GM12878 (cell line): ENCODE measurements around the gene HHIPL1. TPM values are rescaled to one million over a fixed set of nuclear protein-coding genes. Genes with fewer than 3 reads are reported as not detected.

Experiments
- ATAC-seq: fragments of 200-7000 bp; cut with Tn5 transposase; 3 replicates; pipeline ENCODE4 v1.9.1; 2020; ENCODE audit warnings: mild to moderate bottlenecking, moderate library complexity
- BruUV-seq: library from RNA; stranded (reverse); fragments of 400-500 nt; replicated peaks from 2 replicates; lab custom pipeline; 2021; lab: Mats Ljungman, UMichigan
- CTCF ChIA-PET: fragments of 300-600 bp; sonication (Branson Sonifier 250); formaldehyde crosslinking; extraction: SDS; loops from one replicate; lab custom pipeline; 2021; ENCODE audit warnings: inconsistent platforms; lab: Yijun Ruan, JAX
- POLR2A ChIA-PET: fragments of 350-600 bp; formaldehyde crosslinking; extraction: SDS; loops from one replicate; lab custom pipeline; 2021; ENCODE audit warnings: inconsistent platforms; lab: Charles Lee
- RAD21 ChIA-PET: fragments of 300-600 bp; sonication (Branson Sonifier 250); formaldehyde crosslinking; loops from one replicate; lab custom pipeline; 2023; ENCODE audit warnings: antibody characterized with exemption; ENCODE audit not compliant: unreplicated experiment; lab: Charles Lee
- SMC1A ChIA-PET: fragments of 300-600 bp; sonication (Branson Sonifier 250); formaldehyde crosslinking; loops from one replicate; lab custom pipeline; 2023; ENCODE audit not compliant: unreplicated experiment, uncharacterized antibody; lab: Charles Lee
- DNase-seq: peaks from one replicate; pipeline ENCODE4 v3.0.0-alpha.2; 2011; ENCODE audit warnings: low read depth, low spot score
- FAIRE-seq: peaks from 3 replicates; lab custom pipeline; 2011; peaks lifted over from hg19 to GRCh38; lab: Jason Lieb, UNC
- H2AFZ ChIP-seq: 2 replicates; pipeline ENCODE4 v1.6.0; 2011; ENCODE audit warnings: low read depth, low read length, control low read depth; ENCODE audit not compliant: control insufficient read depth
- H3K27ac ChIP-seq: 2 replicates; pipeline ENCODE4 v1.5.1; 2011; ENCODE audit warnings: control low read depth; ENCODE audit not compliant: control insufficient read depth, insufficient read depth
- H3K27me3 ChIP-seq, 2 experiments: replicated peaks in 1 of 2; 2 replicates each; pipeline versions ENCODE4 v1.6.0 to v1.6.1; 2011; ENCODE audit warnings: low read length in 1 of 2; ENCODE audit not compliant: control insufficient read depth in 2 of 2, insufficient read depth in 2 of 2
- H3K36me3 ChIP-seq, 2 experiments: 2 replicates each; pipeline ENCODE4 v1.5.1; 2011; ENCODE audit warnings: low read length in 1 of 2; ENCODE audit not compliant: control insufficient read depth in 2 of 2, insufficient read depth in 2 of 2
- H3K4me1 ChIP-seq: 2 replicates; pipeline ENCODE4 v1.6.1; 2011; ENCODE audit warnings: mild to moderate bottlenecking, low read length, moderate library complexity, mixed read lengths; ENCODE audit not compliant: control insufficient read depth, insufficient read depth
- H3K4me2 ChIP-seq: 2 replicates; pipeline ENCODE4 v1.6.0; 2011; ENCODE audit warnings: control low read depth; ENCODE audit not compliant: control insufficient read depth, insufficient read depth
- H3K4me3 ChIP-seq: fragments of 200-600 bp; sonication (generic); 2 replicates; pipeline ENCODE4 v1.5.1; 2016
- H3K79me2 ChIP-seq: 2 replicates; pipeline ENCODE4 v1.6.0; 2011; ENCODE audit warnings: low read length; ENCODE audit not compliant: control insufficient read depth, insufficient read depth
- H3K9ac ChIP-seq: 2 replicates; pipeline ENCODE4 v1.8.0; 2011; ENCODE audit warnings: low read length, control low read depth, mixed read lengths; ENCODE audit not compliant: control insufficient read depth, insufficient read depth
- H3K9me3 ChIP-seq: replicated peaks from 3 replicates; pipeline ENCODE4 v1.5.1; 2011; ENCODE audit warnings: mild to moderate bottlenecking, low read length; ENCODE audit not compliant: control insufficient read depth, insufficient read depth
- H4K20me1 ChIP-seq: 2 replicates; pipeline ENCODE4 v1.6.0; 2011; ENCODE audit not compliant: control insufficient read depth, insufficient read depth
- CHD1 ChIP-seq: IDR thresholded peaks from 2 replicates; pipeline ENCODE4 v1.6.1; 2012; ENCODE audit warnings: low read depth, low read length, improper control_type of control experiment
- FOS ChIP-seq: IDR thresholded peaks from 3 replicates; pipeline ENCODE4 v1.6.1; 2011; ENCODE audit warnings: borderline replicate concordance; ENCODE audit not compliant: insufficient read length; ENCODE audit errors: extremely low read depth
- HDAC2 ChIP-seq: fragments of 200-600 bp; sonication (generic); IDR thresholded peaks from 2 replicates; pipeline ENCODE4 v1.6.1; 2017
- HDAC6 ChIP-seq: fragments of 200-600 bp; sonication (generic); IDR thresholded peaks from one replicate; pipeline ENCODE4 v1.8.0; 2017; ENCODE audit warnings: antibody characterized with exemption; ENCODE audit not compliant: unreplicated experiment
- NRF1 ChIP-seq: conservative IDR thresholded peaks from 2 replicates; pipeline ENCODE4 v1.6.1; 2011; ENCODE audit warnings: mild to moderate bottlenecking, low read depth, low read length, improper control_type of control experiment
- SRF ChIP-seq, 2 experiments: IDR thresholded peaks; 2 replicates each; pipeline ENCODE4 v1.6.1; 2011; ENCODE audit warnings: low read depth in 2 of 2, low read length in 2 of 2, mild to moderate bottlenecking in 1 of 2, moderate library complexity in 1 of 2
- SUZ12 ChIP-seq: fragments of 200-600 bp; sonication (generic); IDR thresholded peaks from one replicate; pipeline ENCODE4 v1.6.1; 2018; ENCODE audit warnings: antibody characterized with exemption, mild to moderate bottlenecking; ENCODE audit not compliant: unreplicated experiment
- TCF7 ChIP-seq: IDR thresholded peaks from 2 replicates; pipeline ENCODE4 v1.6.1; 2014; ENCODE audit warnings: antibody characterized with exemption, borderline replicate concordance
- WRNIP1 ChIP-seq: IDR thresholded peaks from 2 replicates; pipeline ENCODE4 v1.6.1; 2011; ENCODE audit warnings: low read depth, low read length, improper control_type of control experiment, borderline replicate concordance
- ZSCAN29 ChIP-seq: fragments of 450-650 bp; IDR thresholded peaks from 2 replicates; pipeline ENCODE4 v1.6.1; 2017; ENCODE audit warnings: mild to moderate bottlenecking, moderate library complexity
- WGBS: methylation state at CpG from one replicate; pipeline ENCODE4 v1.1.6; 2016; ENCODE audit warnings: low lambda C conversion rate; ENCODE audit not compliant: insufficient replicate concordance, insufficient coverage; ENCODE audit errors: missing lambda C conversion rate; 5-methylcytosine and 5-hydroxymethylcytosine counted together
- in situ Hi-C: fragments of 300-500 bp; cut with MboI; formaldehyde crosslinking; loops from 9 replicates; pipeline ENCODE4 v1.14.3; 2018; ENCODE audit warnings: mixed read lengths
- intact Hi-C: fragments of 100-400 bp; cut with micrococcal nuclease; formaldehyde crosslinking; loops from one replicate; pipeline ENCODE4 v1.14.2; 2022; ENCODE audit not compliant: unreplicated experiment
- polyA plus RNA-seq, 11 experiments: library from polyadenylated mRNA; depleted of rRNA in 4 of 11; unstranded in 6 of 11; stranded (reverse) in 5 of 11; fragments of >200 nt; fragmentation: Nextera tagmentation in 4 of 11; fragmentation: Illumina TruSeq in 1 of 11; extraction: Ambion mirVana in 4 of 11; extraction: Trizol in 1 of 11; gene quantifications; 1 replicate in 1 of 11; 2 replicates in 10 of 11; pipeline versions ENCODE4 v1.2.1 to v1.2.3, GENCODE V29; 2011 to 2016; ENCODE audit warnings: inconsistent platforms in 2 of 11, missing spikeins in 2 of 11, low read depth in 1 of 11
- total RNA-seq, 4 experiments: library from RNA; depleted of rRNA in 3 of 4; stranded (reverse); fragments of >200 nt in 3 of 4; fragmentation: Illumina TruSeq in 1 of 4; extraction: Trizol in 1 of 4; gene quantifications; 2 replicates each; pipeline versions ENCODE4 v1.2.1 to v1.2.3, GENCODE V29; 2013 to 2021
- TF ChIP-seq, protein P1 (sequence below): IDR thresholded peaks from 2 replicates; pipeline ENCODE4 v1.6.1; 2011; ENCODE audit warnings: mild to moderate bottlenecking, low read depth, low read length, moderate library complexity; ENCODE audit not compliant: insufficient replicate concordance
- TF ChIP-seq, protein P2 (sequence below): IDR thresholded peaks from 2 replicates; pipeline ENCODE4 v1.6.1; 2012; ENCODE audit warnings: mild to moderate bottlenecking, low read depth, low read length
- TF ChIP-seq, protein P3 (sequence below): fragments of 450-650 bp; IDR thresholded peaks from 2 replicates; pipeline ENCODE4 v1.6.1; 2018; ENCODE audit warnings: borderline replicate concordance, mild to moderate bottlenecking; ENCODE audit not compliant: partially characterized antibody

The HHIPL1 gene
- total and polyA plus RNA-seq, 10 of the 15 experiments (the other 5 are each of a cell fraction or from before 2014, with no cell fraction given) = 0.09 TPM; not detected in 9

DNA sequence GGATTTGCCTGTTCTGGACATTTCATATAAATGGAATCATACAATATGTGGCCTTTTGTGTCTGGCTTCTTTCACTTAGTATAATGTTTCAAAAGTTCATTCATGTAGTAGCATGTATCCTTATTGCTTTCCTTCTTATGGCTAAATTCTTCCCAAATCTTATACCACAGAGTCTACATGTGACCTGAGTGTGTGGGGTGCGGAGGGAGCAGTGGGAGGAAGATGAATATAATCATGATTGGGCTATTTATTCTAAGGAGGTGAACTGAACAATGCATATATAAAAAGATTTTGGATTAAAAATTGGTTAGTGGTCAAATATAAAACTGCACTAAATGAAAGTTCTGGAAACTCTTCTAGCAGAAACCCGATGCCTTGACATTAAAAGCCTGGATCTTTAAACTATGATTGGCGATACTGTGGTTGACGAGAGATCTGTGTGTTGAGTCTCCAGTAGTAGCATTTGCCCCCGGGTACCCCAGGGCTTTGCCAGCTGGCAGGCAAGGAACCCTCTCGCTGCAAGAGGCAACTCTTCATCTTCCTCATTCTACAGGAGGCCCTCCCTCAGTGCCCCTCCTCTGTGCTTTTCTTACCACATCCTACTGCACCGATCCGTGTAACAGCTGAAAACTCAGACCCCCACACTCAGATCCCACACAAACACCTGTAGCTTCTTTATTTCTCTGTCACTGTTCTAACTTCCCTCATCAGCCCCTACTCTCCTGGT, 41.8 kb downstream of the HHIPL1 start:
- DNase-seq = no peak
- CTCF ChIA-PET = interaction anchor here (0.9 to 1.4 kb wide), 3 partner anchors 12 to 154 kb away, joined by 3 to 4 read pairs (median 3); no protein-coding TSS in a partner anchor

More for the DNA sequence above, 41.8 kb downstream of the HHIPL1 start:
- Histone ChIP-seq H3K27me3 (peaks cover 0 to 2% of the 10 kb centered on the region in 2 experiments), H2AFZ (no peak overlapping the region), H3K36me3 (no peaks in the 10 kb centered on the region), H3K4me3 (no peak overlapping the region), H3K27ac (no peak overlapping the region), H3K9me3 (no peaks in the 10 kb centered on the region), H3K4me2 (no peak overlapping the region), H4K20me1 (no peaks in the 10 kb centered on the region; the same call in 1 of the 2 replicates), H3K4me1 (peaks cover 4% of the 10 kb centered on the region), H3K79me2 (no peaks in the 10 kb centered on the region), H3K9ac (no peak overlapping the region)
- 39% methylated on average over 8 of the region's 8 CpGs for WGBS
- TF ChIP-seq NRF1 (no peak), CHD1 (no peak), HDAC2 (no peak), TCF7 (no peak), HDAC6 (no peak), WRNIP1 (no peak), SUZ12 (no peak), FOS (no peak), SRF (IDR thresholded peaks at IDR 0.05; ENCODE audit: low read depth in 2 of 2, low read length in 2 of 2) (no peak), ZSCAN29 (no peak)
- TF ChIP-seq, protein P1, sequence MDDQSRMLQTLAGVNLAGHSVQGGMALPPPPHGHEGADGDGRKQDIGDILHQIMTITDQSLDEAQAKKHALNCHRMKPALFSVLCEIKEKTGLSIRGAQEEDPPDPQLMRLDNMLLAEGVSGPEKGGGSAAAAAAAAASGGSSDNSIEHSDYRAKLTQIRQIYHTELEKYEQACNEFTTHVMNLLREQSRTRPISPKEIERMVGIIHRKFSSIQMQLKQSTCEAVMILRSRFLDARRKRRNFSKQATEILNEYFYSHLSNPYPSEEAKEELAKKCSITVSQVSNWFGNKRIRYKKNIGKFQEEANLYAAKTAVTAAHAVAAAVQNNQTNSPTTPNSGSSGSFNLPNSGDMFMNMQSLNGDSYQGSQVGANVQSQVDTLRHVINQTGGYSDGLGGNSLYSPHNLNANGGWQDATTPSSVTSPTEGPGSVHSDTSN = no peak
- TF ChIP-seq, protein P2, sequence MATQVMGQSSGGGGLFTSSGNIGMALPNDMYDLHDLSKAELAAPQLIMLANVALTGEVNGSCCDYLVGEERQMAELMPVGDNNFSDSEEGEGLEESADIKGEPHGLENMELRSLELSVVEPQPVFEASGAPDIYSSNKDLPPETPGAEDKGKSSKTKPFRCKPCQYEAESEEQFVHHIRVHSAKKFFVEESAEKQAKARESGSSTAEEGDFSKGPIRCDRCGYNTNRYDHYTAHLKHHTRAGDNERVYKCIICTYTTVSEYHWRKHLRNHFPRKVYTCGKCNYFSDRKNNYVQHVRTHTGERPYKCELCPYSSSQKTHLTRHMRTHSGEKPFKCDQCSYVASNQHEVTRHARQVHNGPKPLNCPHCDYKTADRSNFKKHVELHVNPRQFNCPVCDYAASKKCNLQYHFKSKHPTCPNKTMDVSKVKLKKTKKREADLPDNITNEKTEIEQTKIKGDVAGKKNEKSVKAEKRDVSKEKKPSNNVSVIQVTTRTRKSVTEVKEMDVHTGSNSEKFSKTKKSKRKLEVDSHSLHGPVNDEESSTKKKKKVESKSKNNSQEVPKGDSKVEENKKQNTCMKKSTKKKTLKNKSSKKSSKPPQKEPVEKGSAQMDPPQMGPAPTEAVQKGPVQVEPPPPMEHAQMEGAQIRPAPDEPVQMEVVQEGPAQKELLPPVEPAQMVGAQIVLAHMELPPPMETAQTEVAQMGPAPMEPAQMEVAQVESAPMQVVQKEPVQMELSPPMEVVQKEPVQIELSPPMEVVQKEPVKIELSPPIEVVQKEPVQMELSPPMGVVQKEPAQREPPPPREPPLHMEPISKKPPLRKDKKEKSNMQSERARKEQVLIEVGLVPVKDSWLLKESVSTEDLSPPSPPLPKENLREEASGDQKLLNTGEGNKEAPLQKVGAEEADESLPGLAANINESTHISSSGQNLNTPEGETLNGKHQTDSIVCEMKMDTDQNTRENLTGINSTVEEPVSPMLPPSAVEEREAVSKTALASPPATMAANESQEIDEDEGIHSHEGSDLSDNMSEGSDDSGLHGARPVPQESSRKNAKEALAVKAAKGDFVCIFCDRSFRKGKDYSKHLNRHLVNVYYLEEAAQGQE = no peak
- TF ChIP-seq, protein P3, sequence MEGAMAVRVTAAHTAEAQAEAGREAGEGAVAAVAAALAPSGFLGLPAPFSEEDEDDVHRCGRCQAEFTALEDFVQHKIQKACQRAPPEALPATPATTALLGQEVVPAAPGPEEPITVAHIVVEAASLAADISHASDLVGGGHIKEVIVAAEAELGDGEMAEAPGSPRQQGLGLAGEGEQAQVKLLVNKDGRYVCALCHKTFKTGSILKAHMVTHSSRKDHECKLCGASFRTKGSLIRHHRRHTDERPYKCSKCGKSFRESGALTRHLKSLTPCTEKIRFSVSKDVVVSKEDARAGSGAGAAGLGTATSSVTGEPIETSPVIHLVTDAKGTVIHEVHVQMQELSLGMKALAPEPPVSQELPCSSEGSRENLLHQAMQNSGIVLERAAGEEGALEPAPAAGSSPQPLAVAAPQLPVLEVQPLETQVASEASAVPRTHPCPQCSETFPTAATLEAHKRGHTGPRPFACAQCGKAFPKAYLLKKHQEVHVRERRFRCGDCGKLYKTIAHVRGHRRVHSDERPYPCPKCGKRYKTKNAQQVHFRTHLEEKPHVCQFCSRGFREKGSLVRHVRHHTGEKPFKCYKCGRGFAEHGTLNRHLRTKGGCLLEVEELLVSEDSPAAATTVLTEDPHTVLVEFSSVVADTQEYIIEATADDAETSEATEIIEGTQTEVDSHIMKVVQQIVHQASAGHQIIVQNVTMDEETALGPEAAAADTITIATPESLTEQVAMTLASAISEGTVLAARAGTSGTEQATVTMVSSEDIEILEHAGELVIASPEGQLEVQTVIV = no peak
- no TSS peak for BruUV-seq
- FAIRE-seq (no peak), ATAC-seq (no peak)
- in situ Hi-C loops = no loop called here
- RAD21 ChIA-PET = no interaction called here
- POLR2A ChIA-PET = no interaction called here
- intact Hi-C loops = no loop called here
- SMC1A ChIA-PET = no interaction called here
